HEK293T (cell line): Measurements from ENCODE around the gene MTCL3.

Source experiments
- CTCF ChIA-PET: fragments of 350-600 bp; formaldehyde crosslinking; extraction: SDS; loops from one replicate; lab custom pipeline; 2021; ENCODE audit warnings: antibody characterized with exemption, inconsistent platforms; lab: Yijun Ruan, JAX
- POLR2A ChIA-PET: fragments of 350-600 bp; formaldehyde crosslinking; extraction: SDS; loops from one replicate; lab custom pipeline; 2020; ENCODE audit warnings: antibody characterized with exemption, inconsistent platforms; lab: Yijun Ruan, JAX
- DNase-seq: peaks from one replicate; pipeline ENCODE4 v3.0.0; 2012; ENCODE audit warnings: mixed read lengths; ENCODE audit errors: extremely low spot score
- ARNT ChIP-seq: fragments of 450-650 bp; IDR thresholded peaks from 2 replicates; pipeline ENCODE4 v1.6.1; 2017; ENCODE audit warnings: mild to moderate bottlenecking
- BHLHE40 ChIP-seq: fragments of 450-650 bp; IDR thresholded peaks from 2 replicates; pipeline ENCODE4 v1.6.1; 2016; ENCODE audit warnings: mild to moderate bottlenecking, moderate library complexity, borderline replicate concordance
- CTBP1 ChIP-seq: fragments of 450-650 bp; IDR thresholded peaks from 2 replicates; pipeline ENCODE4 v1.6.1; 2016; ENCODE audit warnings: borderline replicate concordance
- ELF4 ChIP-seq: fragments of 450-650 bp; IDR thresholded peaks from 2 replicates; pipeline ENCODE4 v1.6.1; 2017; ENCODE audit warnings: antibody characterized with exemption
- FOXA1 ChIP-seq: fragments of 450-650 bp; IDR thresholded peaks from 2 replicates; pipeline ENCODE4 v1.6.1; 2016; ENCODE audit warnings: mild to moderate bottlenecking
- FOXK2 ChIP-seq: fragments of 450-650 bp; IDR thresholded peaks from 2 replicates; pipeline ENCODE4 v1.6.1; 2016; ENCODE audit warnings: mild to moderate bottlenecking
- FOXM1 ChIP-seq: fragments of 450-650 bp; IDR thresholded peaks from 2 replicates; pipeline ENCODE4 v1.6.1; 2017; ENCODE audit warnings: mild to moderate bottlenecking, borderline replicate concordance
- HDGF ChIP-seq: fragments of 450-650 bp; IDR thresholded peaks from 2 replicates; pipeline ENCODE4 v1.6.1; 2017; ENCODE audit warnings: antibody characterized with exemption, borderline replicate concordance
- L3MBTL2 ChIP-seq: fragments of 450-650 bp; conservative IDR thresholded peaks from 2 replicates; pipeline ENCODE4 v1.6.1; 2016; ENCODE audit warnings: mild to moderate bottlenecking
- LEF1 ChIP-seq: fragments of 450-650 bp; IDR thresholded peaks from 2 replicates; pipeline ENCODE4 v1.6.1; 2017; ENCODE audit warnings: mild to moderate bottlenecking, borderline replicate concordance
- NFRKB ChIP-seq: fragments of 450-650 bp; IDR thresholded peaks from 2 replicates; pipeline ENCODE4 v1.6.1; 2016; ENCODE audit warnings: mild to moderate bottlenecking, moderate library complexity
- PKNOX1 ChIP-seq: fragments of 450-650 bp; IDR thresholded peaks from 2 replicates; pipeline ENCODE4 v1.6.1; 2016
- SP1 ChIP-seq: fragments of 450-650 bp; IDR thresholded peaks from 2 replicates; pipeline ENCODE4 v1.6.1; 2017
- SUZ12 ChIP-seq: fragments of 450-650 bp; IDR thresholded peaks from 2 replicates; pipeline ENCODE4 v1.6.1; 2016; ENCODE audit warnings: mild to moderate bottlenecking
- TARDBP ChIP-seq: fragments of 450-650 bp; IDR thresholded peaks from 2 replicates; pipeline ENCODE4 v1.6.1; 2016
- ZNF384 ChIP-seq: fragments of 450-650 bp; IDR thresholded peaks from 2 replicates; pipeline ENCODE4 v1.6.1; 2016

The MTCL3 gene

DNA sequence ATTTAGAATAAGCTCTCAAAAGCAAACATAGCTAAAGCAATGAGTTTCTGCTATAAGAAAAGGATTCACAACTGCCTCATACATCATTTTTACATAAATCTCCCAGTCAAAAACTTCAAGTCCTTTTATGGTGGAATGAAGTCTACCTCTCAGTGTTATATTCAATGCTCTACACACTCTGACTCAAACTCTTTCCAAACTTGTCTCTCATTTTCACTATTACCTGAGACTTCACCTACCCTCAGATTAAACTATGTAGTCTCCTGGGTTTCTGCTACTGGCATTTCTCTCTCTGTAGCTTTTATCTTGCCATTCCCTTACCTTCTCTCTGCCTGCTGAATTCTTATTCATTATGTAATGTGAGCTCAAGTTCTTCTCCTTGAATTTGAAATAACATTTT lies 71.4 kb downstream of the MTCL3 start:
- TF ChIP-seq CTBP1 (no peak), TARDBP (no peak), LEF1 (no peak)
- ChIA-PET CTCF (interaction anchor here (1.5 kb wide), 1 partner anchor 68 kb away, joined by 6 read pairs; no protein-coding TSS in a partner anchor), POLR2A (no interaction called here)
- DNase-seq: no peak

GRCh38 chr6:127446356-127446755 lies 72.8 kb downstream of the MTCL3 start:
- no peak for DNase-seq
- ChIA-PET CTCF (no interaction called here), POLR2A (no interaction called here)
- TF ChIP-seq FOXM1 (no peak), ELF4 (no peak), BHLHE40 (no peak), FOXK2 (no peak), SUZ12 (no peak), PKNOX1 (no peak), ZNF384 (no peak), SP1 (no peak)

GRCh38 chr6:127441881-127442280 lies 77.3 kb downstream of the MTCL3 start:
- CTCF ChIA-PET: interaction anchor here (0.7 kb wide), 1 partner anchor 21 kb away, joined by 3 read pairs; no protein-coding TSS in a partner anchor
- POLR2A ChIA-PET: no interaction called here

DNA sequence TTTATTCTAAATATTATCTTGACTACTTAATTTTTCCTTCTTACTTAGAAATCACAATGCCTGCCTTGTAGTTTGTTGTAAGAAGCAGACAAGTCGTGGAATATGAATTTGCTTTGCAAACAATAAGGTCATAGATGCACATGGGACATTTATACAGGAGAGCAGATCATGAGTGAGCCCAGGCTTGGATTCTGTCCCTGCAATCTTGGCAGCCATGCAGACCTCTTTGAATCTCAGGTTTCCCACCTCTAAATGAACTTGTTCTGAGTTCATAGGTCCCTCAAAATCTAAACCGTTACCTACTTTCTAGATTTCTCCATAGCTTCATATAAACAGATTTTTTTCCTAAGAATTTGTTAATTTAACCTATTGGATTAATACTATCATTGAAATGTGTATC lies 79.4 kb downstream of the MTCL3 start:
- DNase-seq: no peak
- POLR2A ChIA-PET: no interaction called here
- TF ChIP-seq PKNOX1: no peak
- no peak for TF ChIP-seq ZNF384
- no peak for TF ChIP-seq BHLHE40
- CTCF ChIA-PET: no interaction called here

More at GRCh38 chr6:127441881-127442280, 77.3 kb downstream of the MTCL3 start:
- DNase-seq: no peak
- TF ChIP-seq FOXK2 (no peak), LEF1 (no peak), PKNOX1 (no peak), ZNF384 (no peak), ELF4 (no peak), FOXA1 (no peak), BHLHE40 (no peak), SP1 (no peak), CTBP1 (no peak), SUZ12 (no peak), TARDBP (no peak), ARNT (no peak), FOXM1 (no peak), HDGF (no peak), NFRKB (no peak), L3MBTL2 (no peak)

DNA sequence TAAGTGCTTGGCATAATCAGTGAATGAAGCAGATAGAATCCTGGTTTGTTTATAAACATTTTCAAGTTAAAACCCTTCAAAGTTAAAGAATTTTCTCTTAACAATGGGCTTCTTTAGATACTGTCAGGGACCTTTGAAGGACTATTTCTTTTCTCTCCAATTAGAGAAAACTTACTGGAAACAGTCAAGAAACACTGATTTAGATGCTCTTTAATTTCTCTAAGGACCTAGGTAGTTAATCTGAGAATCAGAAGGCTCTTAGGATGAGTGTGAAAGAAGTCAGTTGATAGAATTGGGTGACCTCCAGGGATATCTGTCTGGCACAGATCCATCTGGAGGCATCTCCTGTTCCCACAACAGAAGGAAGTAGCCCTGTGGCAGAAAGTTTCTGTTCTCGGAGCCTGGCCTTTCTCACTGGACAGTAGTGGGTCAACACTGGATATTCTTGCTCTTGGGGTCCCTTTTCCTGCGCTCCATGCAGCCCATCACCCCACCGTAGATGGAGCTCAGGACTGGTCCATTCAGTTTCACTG lies 82.5 kb downstream of the MTCL3 start:
- ChIA-PET CTCF (no interaction called here), POLR2A (no interaction called here)
- TF ChIP-seq TARDBP: no peak
- TF ChIP-seq ARNT: no peak
- TF ChIP-seq L3MBTL2: no peak
- TF ChIP-seq FOXK2: no peak
- no peak for TF ChIP-seq NFRKB
- no peak for TF ChIP-seq ZNF384
- no peak for TF ChIP-seq BHLHE40
- no peak for TF ChIP-seq CTBP1
- TF ChIP-seq HDGF: no peak
- no peak for TF ChIP-seq LEF1
- DNase-seq: no peak

GRCh38 chr6:127435626-127436220 lies 83.4 kb downstream of the MTCL3 start:
- TF ChIP-seq LEF1 (no peak), CTBP1 (no peak), FOXM1 (no peak), FOXK2 (no peak), FOXA1 (no peak), BHLHE40 (no peak), SP1 (no peak), HDGF (no peak), TARDBP (no peak), NFRKB (no peak), ZNF384 (no peak), PKNOX1 (no peak), L3MBTL2 (no peak), SUZ12 (no peak), ARNT (no peak), ELF4 (no peak)
- ChIA-PET POLR2A (no interaction called here), CTCF (no interaction called here)
- DNase-seq: no peak
